GM10266 (cell line): ENCODE results near the gene ADCK1.
"Not testable (repeated sequence)": the region's sequence is repeated elsewhere in the genome, so short reads cannot be mapped to it uniquely, and the experiment has no call there.

ENCODE experiments used
- DNase-seq: peaks from one replicate; pipeline ENCODE4 v3.0.0; 2012; ENCODE audit errors: extremely low spot score
- CTCF ChIP-seq: IDR thresholded peaks from 2 replicates; pipeline ENCODE4 v1.5.1; 2012; ENCODE audit warnings: mild to moderate bottlenecking, low read depth; ENCODE audit not compliant: control insufficient read depth, insufficient read depth; ENCODE audit errors: missing control alignments

The ADCK1 gene

DNA sequence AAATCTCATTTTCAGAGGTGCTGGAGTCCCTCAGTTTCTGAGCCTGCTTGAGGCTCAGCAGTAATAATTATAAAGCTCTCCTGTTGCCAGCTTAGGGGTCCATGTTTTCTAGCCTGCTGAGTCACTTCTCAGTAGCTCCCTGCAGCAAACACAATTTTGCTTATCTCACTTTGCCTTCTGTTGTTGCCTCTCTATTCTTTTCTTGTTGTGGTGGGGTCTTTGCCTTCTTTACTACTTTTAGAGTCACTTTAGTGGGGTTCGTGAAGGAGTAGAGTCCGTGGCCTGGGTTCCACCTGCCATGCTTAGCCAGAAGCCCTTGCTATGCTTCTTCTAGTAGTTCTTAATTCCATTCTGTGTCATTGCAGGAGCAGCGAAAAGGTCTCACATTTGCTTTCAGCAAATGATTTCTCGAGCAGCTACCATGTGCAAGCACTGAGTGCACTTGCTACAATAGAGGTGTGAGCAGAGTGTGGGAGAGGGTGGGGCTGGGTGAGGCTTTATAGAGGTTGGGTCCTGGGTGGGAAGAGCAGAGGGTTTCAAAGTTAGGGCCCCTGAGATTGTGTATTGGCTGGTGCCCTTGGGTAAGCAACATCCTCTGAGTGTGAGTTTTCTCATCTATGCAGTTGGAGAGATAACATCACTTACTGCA is 114.3 kb downstream of the ADCK1 start:
- no peak for TF ChIP-seq CTCF
- no peak for DNase-seq

- not testable (repeated sequence) for DNase-seq
These were observed 115.5 kb downstream of the ADCK1 start for GRCh38 chr14:77915390-77915789.

GRCh38 chr14:77917491-77918201 is 117.7 kb downstream of the ADCK1 start:
- DNase-seq, result no peak
- TF ChIP-seq CTCF, result no peak

- DNase-seq, result no peak
- TF ChIP-seq CTCF, result no peak
These were observed 118.5 kb downstream of the ADCK1 start for GRCh38 chr14:77918448-77918847.

- DNase-seq, result no peak
- no peak for TF ChIP-seq CTCF
These were observed 120.4 kb downstream of the ADCK1 start for GRCh38 chr14:77920312-77920711.

DNA sequence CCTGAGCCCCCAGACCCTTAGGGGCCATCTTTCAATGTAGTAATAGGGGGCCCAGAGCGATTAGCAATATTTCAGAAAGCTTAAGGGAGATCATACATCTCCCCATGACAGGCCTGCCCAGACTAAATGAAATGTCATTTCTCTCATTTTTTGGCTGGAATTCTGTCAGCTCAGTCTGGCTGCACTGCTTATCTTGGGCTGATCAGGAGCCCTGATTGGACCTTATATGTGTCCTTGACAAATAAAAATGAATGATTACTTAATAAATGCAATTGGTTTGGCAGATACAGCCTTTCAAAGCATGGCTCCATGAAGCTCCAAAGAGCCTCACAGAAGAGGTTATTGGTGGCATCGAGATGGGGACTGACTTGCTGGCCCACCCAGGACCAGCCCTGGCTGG is 121.9 kb downstream of the ADCK1 start:
- TF ChIP-seq CTCF, result no peak

DNA sequence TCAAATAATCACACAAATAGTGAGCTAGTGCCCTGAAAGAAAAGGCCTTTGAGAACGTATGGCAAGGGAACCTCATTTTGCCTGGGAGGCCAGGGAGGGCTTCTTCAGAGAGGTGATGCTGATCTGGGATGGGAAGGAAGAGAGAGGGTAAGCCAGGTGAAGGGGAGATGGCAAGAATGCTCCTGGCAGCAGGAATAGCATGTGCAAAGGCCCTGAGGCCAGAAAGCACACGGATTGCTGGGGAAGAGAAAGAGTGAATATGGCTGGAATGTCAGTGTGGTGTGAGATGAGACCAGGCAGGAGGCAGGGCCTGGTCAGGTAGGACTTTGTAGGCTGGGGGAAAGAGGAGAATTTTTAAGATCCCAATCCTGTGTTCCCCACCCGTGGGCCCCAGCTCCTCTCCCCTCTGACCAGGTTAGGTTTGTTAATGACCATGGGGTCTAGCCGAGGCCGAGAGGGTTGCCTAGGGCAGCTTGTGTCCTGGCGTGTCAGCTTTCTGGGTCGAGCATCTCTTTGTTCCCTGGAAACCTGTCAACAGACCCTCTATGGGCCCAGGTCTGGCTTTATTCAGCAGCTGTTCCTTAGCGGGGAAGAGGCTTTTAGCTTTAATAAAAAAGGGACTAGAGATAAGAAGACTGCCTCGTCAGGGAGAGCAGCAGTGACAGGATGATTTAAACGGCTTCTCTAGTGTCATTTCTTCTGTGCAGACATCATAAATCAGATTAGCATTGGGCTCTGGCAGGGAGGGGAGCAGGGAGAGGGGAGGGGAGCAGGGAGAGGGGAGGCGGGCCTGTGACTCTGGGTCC is 123.4 kb downstream of the ADCK1 start:
- no peak for TF ChIP-seq CTCF
- no peak for DNase-seq

More for the DNA sequence above, 121.9 kb downstream of the ADCK1 start:
- DNase-seq, result no peak
